Transverse colon (tissue), 4 donors: Measurements from ENCODE around the gene PXN. TPM values are rescaled to one million over a fixed set of nuclear protein-coding genes. Genes with fewer than 3 reads are reported as not detected.

Experiments used
- DNase-seq: peaks from one replicate; pipeline ENCODE4 v3.0.0-alpha.2; 2019
- H3K27ac ChIP-seq, 4 donors: fragments of 200-600 bp; sonication (generic); 2 replicates each; pipeline ENCODE4 v1.5.1; 2016 to 2018; ENCODE audit warnings: inconsistent platforms in 4 of 4
- H3K27me3 ChIP-seq: fragments of 200-600 bp; sonication (generic); 2 replicates; pipeline ENCODE4 v1.5.1; 2017; ENCODE audit warnings: inconsistent platforms
- H3K36me3 ChIP-seq, 4 donors: fragments of 200-600 bp; sonication (generic); 2 replicates each; pipeline ENCODE4 v1.5.1; 2017 to 2019; ENCODE audit warnings: inconsistent platforms in 4 of 4
- H3K4me1 ChIP-seq, 4 donors: fragments of 200-600 bp; sonication (generic); 2 replicates each; pipeline ENCODE4 v1.5.1; 2017 to 2020; ENCODE audit warnings: inconsistent platforms in 4 of 4
- H3K4me3 ChIP-seq, 4 donors: fragments of 200-600 bp; sonication (generic); 1 replicate in 1 of 4; 2 replicates in 3 of 4; pipeline versions ENCODE4 v1.5.1 to v1.6.1; 2017 to 2019; ENCODE audit warnings: inconsistent platforms in 4 of 4
- H3K9me3 ChIP-seq, 2 donors: fragments of 200-600 bp; sonication (generic); 2 replicates each; pipeline ENCODE4 v1.5.1; 2017 to 2019; ENCODE audit warnings: inconsistent platforms in 2 of 2
- EP300 ChIP-seq: sonication (generic); formaldehyde crosslinking; IDR thresholded peaks from one replicate; pipeline ENCODE4 v1.6.1; 2017; ENCODE audit warnings: antibody characterized with exemption, low read depth
- POLR2A ChIP-seq: fragments of 450-650 bp; IDR thresholded peaks from one replicate; pipeline ENCODE4 v1.6.1; 2016; ENCODE audit warnings: antibody characterized with exemption, mild to moderate bottlenecking, moderate library complexity
- POLR2AphosphoS5 ChIP-seq, 3 donors: sonication (generic); formaldehyde crosslinking; IDR thresholded peaks; one replicate each; pipeline ENCODE4 v1.6.1; 2016; ENCODE audit warnings: antibody characterized with exemption in 3 of 3
- WGBS, 2 donors: methylation state at CpG; one replicate each; pipeline ENCODE4 v1.1.5; 2018; ENCODE audit warnings: low coverage in 1 of 2; 5-methylcytosine and 5-hydroxymethylcytosine counted together
- in situ Hi-C, 4 donors: fragments of 200-750 bp; cut with MboI; loops; one replicate each; pipeline versions ENCODE4 v1.15.0 to v1.15.1; 2017; ENCODE audit warnings: low sequenced_read_pairs in 3 of 4, low pct_ligation_motif_present in 1 of 4, low pct_unique_long_range_greater_than_20kb in 1 of 4
- intact Hi-C: fragments of 100-400 bp; cut with DNase I; formaldehyde crosslinking; loops from one replicate; pipeline ENCODE4 v1.15.1; 2023; ENCODE audit warnings: low total_unique reads
- total RNA-seq, 4 donors: library from RNA; depleted of rRNA; stranded (reverse); fragments of >200 nt; gene quantifications; one replicate each; pipeline ENCODE4 v1.1.0, GENCODE V29; 2016
- TF ChIP-seq, protein P1 (sequence below), 5 experiments: fragments of 200-600 bp in 3 of 5; fragments of 450-650 bp in 2 of 5; sonication (generic) in 3 of 5; IDR thresholded peaks; 1 replicate in 2 of 5; 2 replicates in 3 of 5; pipeline ENCODE4 v1.5.1; 2016 to 2017; ENCODE audit warnings: antibody characterized with exemption in 5 of 5, inconsistent platforms in 3 of 5, mild to moderate bottlenecking in 2 of 5, moderate library complexity in 1 of 5

The PXN gene
- total RNA-seq, 4 donors from 2014 or later: 101 to 328 (median 198) TPM

DNA sequence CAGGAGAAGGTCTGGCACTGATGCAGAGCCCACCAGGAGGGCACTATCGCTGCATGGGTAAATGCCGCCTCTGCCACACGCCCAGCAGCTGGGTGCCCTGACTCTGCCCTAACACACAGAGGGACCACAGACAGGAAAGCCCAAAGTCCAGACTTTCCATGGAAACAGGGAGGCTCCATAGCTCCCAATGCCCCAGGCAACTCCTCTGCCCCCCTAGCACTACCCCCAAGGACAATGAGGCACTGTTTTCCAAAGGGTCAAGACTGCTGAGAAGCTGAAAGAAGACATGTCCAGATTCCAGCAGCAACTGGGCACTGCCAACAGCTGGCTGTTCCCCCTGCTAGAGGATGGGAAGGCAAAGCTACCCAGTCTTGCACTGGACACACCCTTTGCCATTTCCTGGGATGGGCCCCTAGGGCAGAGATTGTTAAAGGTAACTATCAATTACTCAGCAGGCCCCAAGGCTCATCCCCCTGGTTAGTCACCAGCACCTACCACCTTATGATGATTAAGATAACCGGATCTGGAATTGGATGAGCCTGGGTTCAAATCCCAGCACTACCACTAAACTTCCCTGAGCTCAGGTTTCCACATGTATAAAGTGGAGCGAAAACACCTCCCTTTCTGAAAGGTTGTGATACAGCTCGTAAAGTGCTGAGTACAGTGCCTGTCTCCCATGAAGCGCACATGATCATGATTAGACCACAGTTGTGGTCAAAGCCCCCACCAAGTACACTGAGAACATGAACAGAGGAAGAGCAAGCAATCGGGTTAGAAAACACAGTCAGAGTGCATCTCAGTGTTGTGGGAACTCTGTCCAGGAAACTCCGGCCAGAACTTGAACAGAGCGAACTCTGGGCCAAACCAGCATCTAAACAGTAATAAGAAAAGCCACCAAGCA is 3.3 kb downstream of the PXN start:
- H3K4me1 ChIP-seq: peaks cover 25 to 82% (median 55%) of the 10 kb centered on the region in 4 donors
- peak overlapping the region in 2 of 4 donors; percentile 97 to 99 for H3K4me3 ChIP-seq
- H3K36me3 ChIP-seq: no peaks in the 10 kb centered on the region
- WGBS, 2 donors: 40 to 63% methylated on average over 1 to 10 of the region's 10 CpGs
- in situ Hi-C loops: no loop called here
- peak; percentile 46 for DNase-seq
- intact Hi-C loops: no loop called here
- no peaks in the 10 kb centered on the region for H3K27me3 ChIP-seq
- no peaks in the 10 kb centered on the region for H3K9me3 ChIP-seq
- TF ChIP-seq, protein P1, sequence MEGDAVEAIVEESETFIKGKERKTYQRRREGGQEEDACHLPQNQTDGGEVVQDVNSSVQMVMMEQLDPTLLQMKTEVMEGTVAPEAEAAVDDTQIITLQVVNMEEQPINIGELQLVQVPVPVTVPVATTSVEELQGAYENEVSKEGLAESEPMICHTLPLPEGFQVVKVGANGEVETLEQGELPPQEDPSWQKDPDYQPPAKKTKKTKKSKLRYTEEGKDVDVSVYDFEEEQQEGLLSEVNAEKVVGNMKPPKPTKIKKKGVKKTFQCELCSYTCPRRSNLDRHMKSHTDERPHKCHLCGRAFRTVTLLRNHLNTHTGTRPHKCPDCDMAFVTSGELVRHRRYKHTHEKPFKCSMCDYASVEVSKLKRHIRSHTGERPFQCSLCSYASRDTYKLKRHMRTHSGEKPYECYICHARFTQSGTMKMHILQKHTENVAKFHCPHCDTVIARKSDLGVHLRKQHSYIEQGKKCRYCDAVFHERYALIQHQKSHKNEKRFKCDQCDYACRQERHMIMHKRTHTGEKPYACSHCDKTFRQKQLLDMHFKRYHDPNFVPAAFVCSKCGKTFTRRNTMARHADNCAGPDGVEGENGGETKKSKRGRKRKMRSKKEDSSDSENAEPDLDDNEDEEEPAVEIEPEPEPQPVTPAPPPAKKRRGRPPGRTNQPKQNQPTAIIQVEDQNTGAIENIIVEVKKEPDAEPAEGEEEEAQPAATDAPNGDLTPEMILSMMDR (IDR thresholded peaks at IDR 0.05): no peak
- peak in 1 of 3 donors; percentile 36 for TF ChIP-seq POLR2AphosphoS5 (IDR thresholded peaks at IDR 0.05)
- peak overlapping the region; percentile 94 to 98 (median 94) for H3K27ac ChIP-seq

DNA sequence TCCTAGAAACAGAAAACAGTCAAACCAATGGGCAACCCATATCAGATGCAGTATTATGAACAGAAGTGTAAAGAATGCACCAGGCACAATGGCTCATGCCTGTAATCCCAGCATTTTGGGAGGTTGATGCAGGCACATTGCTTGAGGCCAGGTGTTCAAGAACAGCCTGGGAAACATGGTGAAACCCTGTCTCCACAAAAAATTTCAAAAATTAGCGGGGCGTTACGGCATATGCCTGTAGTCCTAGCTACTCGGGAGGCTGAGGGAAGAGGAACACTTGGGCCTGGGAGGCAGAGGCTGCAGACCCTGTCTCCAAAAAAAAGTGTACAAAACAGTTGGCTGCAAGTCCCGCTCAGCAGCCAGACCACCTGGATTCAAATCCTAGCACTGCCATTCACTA is 4.9 kb downstream of the PXN start:
- H3K27me3 ChIP-seq: no peaks in the 10 kb centered on the region
- in situ Hi-C loops (no loop called here), intact Hi-C loops (no loop called here)
- 92 to 100% methylated on average over 2 to 5 of the region's 5 CpGs for WGBS, 2 donors
- DNase-seq: no peak
- peak overlapping the region in 2 of 4 donors; percentile 42 to 87 for H3K27ac ChIP-seq
- TF ChIP-seq, protein P1 (IDR thresholded peaks at IDR 0.05): no peak
- TF ChIP-seq POLR2A (no peak), EP300 (no peak), POLR2AphosphoS5 (IDR thresholded peaks at IDR 0.05) (no peak)
- no peaks in the 10 kb centered on the region for H3K36me3 ChIP-seq
- no peak overlapping the region for H3K4me3 ChIP-seq
- H3K4me1 ChIP-seq: peaks cover 36 to 94% (median 66%) of the 10 kb centered on the region in 4 donors
- H3K9me3 ChIP-seq: no peaks in the 10 kb centered on the region

DNA sequence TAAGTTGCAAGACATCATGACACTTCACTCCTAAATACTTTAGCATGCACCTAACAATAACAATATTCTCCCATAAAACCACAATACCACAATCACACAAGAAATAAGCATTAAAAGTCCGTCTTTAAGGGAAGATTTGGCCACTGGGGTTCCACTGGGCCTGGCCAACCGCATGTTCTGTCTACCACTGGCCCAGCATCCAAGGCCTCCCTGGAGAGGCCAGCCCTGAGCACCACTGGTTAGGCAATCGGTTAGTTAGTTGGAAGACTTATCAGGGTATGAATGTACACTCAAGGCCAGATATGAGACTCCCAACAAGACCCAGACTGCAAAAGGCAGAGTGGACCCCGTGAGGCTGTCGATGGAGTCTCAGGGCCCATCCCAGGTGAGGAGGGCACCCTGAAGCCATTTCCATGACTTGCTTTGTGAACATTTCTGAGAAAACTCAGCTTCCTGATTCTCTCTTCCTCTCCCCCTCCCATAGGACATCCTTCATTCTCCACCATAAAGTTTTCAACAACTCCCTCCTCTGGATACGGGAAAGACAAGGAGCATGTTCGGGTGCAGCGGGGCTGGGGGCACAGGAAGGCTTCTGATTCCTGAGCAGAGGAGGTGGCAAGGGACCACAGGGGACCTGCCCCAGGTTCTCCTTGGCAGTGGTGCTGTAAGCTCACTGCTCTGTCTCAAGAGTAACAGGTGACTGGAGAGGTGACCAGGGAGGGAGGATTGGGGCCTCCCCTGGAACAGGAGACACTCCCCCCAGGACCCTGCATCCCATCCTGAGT is 5.9 kb downstream of the PXN start:
- in situ Hi-C loops: no loop called here
- peaks cover 36 to 96% (median 62%) of the 10 kb centered on the region in 4 donors for H3K4me1 ChIP-seq
- no peaks in the 10 kb centered on the region for H3K36me3 ChIP-seq
- DNase-seq: no peak
- H3K27ac ChIP-seq: peak overlapping the region; percentile 29 to 87 (median 39)
- H3K4me3 ChIP-seq: no peak overlapping the region
- no peaks in the 10 kb centered on the region for H3K27me3 ChIP-seq
- 40 to 84% methylated on average over 2 to 8 of the region's 8 CpGs for WGBS, 2 donors
- no peaks in the 10 kb centered on the region for H3K9me3 ChIP-seq
- intact Hi-C loops: no loop called here
- no peak for TF ChIP-seq POLR2A
- TF ChIP-seq, protein P1 (IDR thresholded peaks at IDR 0.05): no peak
- no peak for TF ChIP-seq POLR2AphosphoS5 (IDR thresholded peaks at IDR 0.05)
- no peak for TF ChIP-seq EP300

DNA sequence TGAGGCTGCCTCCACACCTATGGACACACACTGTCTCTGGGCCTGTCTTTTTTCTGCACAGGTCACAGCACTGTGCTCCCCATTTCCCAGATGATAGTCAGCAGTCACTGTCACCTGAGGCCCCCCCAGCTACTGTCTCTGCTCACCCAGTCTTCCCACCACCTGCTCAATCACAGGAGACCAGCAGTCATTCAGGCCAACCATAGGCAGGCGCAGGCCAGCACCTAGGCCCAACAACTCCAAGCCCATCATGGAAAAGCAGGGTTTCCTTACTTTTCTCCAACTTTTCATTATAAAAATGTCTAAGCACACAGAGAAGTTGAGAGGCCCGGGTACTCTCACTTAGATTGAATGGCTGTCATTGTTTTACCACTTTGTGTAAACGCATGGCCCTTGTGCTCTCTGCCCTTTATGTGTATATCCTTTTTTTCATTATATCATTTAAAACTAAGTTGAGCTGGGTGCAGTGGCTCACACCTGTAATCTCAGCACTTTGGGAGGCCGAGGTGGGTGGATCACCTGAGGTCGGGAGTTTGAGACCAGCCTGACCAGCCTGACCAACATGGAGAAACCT is 7.1 kb downstream of the PXN start:
- in situ Hi-C loops: no loop called here
- no peak for TF ChIP-seq POLR2A
- TF ChIP-seq, protein P1 (IDR thresholded peaks at IDR 0.05): no peak
- no peak for TF ChIP-seq EP300
- TF ChIP-seq POLR2AphosphoS5 (IDR thresholded peaks at IDR 0.05): no peak
- Histone ChIP-seq H3K4me1 (peaks cover 30 to 93% (median 52%) of the 10 kb centered on the region in 4 donors), H3K9me3 (no peaks in the 10 kb centered on the region), H3K4me3 (no peak overlapping the region), H3K27me3 (no peaks in the 10 kb centered on the region), H3K36me3 (no peaks in the 10 kb centered on the region), H3K27ac (peak overlapping the region; percentile 73 to 87 (median 80))
- WGBS, 2 donors: 52 to 62% methylated on average over 4 to 5 of the region's 5 CpGs
- intact Hi-C loops: no loop called here
- no peak for DNase-seq
